ENCODE measurements around the gene CDIPT. TPM values are rescaled to one million over a fixed set of nuclear protein-coding genes. Genes with fewer than 3 reads are reported as not detected.
"Not testable (repeated sequence)": the region's sequence is repeated elsewhere in the genome, so short reads cannot be mapped to it uniquely, and the experiment has no call there.

The CDIPT gene
- total RNA-seq, 1 donor from 2014 or later, result 85.0 TPM

DNA sequence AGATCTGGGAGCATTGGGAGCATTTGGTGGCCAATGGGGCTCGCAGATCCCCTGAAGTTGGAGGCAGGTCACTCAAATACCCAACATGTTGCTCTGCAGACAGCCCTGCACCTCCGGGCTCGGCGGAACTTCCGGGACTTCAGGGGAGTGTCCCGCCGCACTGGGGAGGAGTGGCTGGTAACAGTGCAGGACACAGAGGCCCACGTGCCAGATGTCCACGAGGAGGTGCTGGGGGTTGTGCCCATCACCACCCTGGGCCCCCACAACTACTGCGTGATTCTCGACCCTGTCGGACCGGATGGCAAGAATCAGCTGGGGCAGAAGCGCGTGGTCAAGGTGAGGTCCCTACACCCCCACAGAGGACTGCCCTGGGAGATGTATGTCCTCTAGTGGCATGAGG lies 26.4 kb downstream of the CDIPT start:
- H3K27ac Mint-ChIP-seq (ENCODE audit: unreplicated experiment), result no peak overlapping the region
- H3K9me3 Mint-ChIP-seq (ENCODE audit: unreplicated experiment), result no peaks in the 10 kb centered on the region
- TF ChIP-seq, protein P1, sequence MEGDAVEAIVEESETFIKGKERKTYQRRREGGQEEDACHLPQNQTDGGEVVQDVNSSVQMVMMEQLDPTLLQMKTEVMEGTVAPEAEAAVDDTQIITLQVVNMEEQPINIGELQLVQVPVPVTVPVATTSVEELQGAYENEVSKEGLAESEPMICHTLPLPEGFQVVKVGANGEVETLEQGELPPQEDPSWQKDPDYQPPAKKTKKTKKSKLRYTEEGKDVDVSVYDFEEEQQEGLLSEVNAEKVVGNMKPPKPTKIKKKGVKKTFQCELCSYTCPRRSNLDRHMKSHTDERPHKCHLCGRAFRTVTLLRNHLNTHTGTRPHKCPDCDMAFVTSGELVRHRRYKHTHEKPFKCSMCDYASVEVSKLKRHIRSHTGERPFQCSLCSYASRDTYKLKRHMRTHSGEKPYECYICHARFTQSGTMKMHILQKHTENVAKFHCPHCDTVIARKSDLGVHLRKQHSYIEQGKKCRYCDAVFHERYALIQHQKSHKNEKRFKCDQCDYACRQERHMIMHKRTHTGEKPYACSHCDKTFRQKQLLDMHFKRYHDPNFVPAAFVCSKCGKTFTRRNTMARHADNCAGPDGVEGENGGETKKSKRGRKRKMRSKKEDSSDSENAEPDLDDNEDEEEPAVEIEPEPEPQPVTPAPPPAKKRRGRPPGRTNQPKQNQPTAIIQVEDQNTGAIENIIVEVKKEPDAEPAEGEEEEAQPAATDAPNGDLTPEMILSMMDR (IDR thresholded peaks at IDR 0.05; ENCODE audit: unreplicated experiment), result no peak
- peaks cover 2% of the 10 kb centered on the region for H3K27me3 Mint-ChIP-seq (ENCODE audit: unreplicated experiment)
- H3K36me3 Mint-ChIP-seq (ENCODE audit: low read depth, unreplicated experiment), result no peaks in the 10 kb centered on the region
- no peak for DNase-seq (ENCODE audit: low spot score)
- no peak overlapping the region for H3K4me3 Mint-ChIP-seq (ENCODE audit: unreplicated experiment)
- H3K4me1 Mint-ChIP-seq (ENCODE audit: unreplicated experiment), result no peaks in the 10 kb centered on the region

DNA sequence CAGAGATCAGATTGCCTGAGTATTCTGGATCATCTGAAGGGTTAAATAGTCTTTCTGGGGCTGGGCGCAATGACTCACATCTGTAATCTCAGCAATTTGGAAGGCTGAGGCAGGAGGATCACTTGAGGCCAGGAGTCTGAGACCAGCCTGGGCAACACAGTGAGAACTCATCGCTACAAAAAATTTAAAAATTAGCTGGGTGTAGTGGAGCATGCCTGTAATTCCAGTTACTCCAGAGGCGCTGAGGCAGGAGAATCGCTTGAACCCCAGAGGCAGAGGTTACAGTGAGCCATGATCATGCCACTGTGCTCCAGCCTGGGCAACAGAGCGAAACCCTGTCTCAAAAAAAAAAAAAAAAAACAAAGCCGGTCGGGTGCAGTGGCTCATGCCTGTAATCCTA lies 27.1 kb downstream of the CDIPT start:
- no peak overlapping the region for H3K27ac Mint-ChIP-seq (ENCODE audit: unreplicated experiment)
- TF ChIP-seq, protein P1 (IDR thresholded peaks at IDR 0.05; ENCODE audit: unreplicated experiment), result no peak
- no peaks in the 10 kb centered on the region for H3K36me3 Mint-ChIP-seq (ENCODE audit: low read depth, unreplicated experiment)
- H3K9me3 Mint-ChIP-seq (ENCODE audit: unreplicated experiment), result no peaks in the 10 kb centered on the region
- no peak for DNase-seq (ENCODE audit: low spot score)
- no peaks in the 10 kb centered on the region for H3K4me1 Mint-ChIP-seq (ENCODE audit: unreplicated experiment)
- peaks cover 2% of the 10 kb centered on the region for H3K27me3 Mint-ChIP-seq (ENCODE audit: unreplicated experiment)
- no peak overlapping the region for H3K4me3 Mint-ChIP-seq (ENCODE audit: unreplicated experiment)

DNA sequence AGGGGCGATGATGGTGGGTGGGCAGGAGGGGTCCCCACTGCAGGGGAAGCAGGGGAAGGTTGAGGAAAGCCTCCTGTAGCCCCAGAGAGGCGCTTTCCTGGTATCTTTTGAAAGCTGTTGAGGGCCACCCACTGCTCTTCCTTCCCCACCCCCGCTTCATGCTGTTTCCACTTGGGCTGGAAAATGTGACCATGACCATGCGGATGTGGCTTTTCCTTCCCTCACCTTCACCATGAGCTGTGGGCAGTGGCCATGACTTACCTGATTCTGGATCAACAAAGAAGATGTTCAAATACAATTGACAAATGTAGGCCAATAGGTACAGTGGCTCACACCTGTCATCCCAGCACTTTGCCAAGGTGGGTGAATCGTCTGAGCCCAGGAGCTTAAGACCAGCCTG lies 28.9 kb downstream of the CDIPT start:
- H3K27ac Mint-ChIP-seq (ENCODE audit: unreplicated experiment), result no peak overlapping the region
- DNase-seq (ENCODE audit: low spot score), result no peak
- H3K27me3 Mint-ChIP-seq (ENCODE audit: unreplicated experiment), result peaks cover 2% of the 10 kb centered on the region
- TF ChIP-seq, protein P1 (IDR thresholded peaks at IDR 0.05; ENCODE audit: unreplicated experiment), result no peak
- no peaks in the 10 kb centered on the region for H3K36me3 Mint-ChIP-seq (ENCODE audit: low read depth, unreplicated experiment)
- no peak overlapping the region for H3K4me3 Mint-ChIP-seq (ENCODE audit: unreplicated experiment)
- H3K4me1 Mint-ChIP-seq (ENCODE audit: unreplicated experiment), result no peaks in the 10 kb centered on the region
- H3K9me3 Mint-ChIP-seq (ENCODE audit: unreplicated experiment), result no peaks in the 10 kb centered on the region

DNA sequence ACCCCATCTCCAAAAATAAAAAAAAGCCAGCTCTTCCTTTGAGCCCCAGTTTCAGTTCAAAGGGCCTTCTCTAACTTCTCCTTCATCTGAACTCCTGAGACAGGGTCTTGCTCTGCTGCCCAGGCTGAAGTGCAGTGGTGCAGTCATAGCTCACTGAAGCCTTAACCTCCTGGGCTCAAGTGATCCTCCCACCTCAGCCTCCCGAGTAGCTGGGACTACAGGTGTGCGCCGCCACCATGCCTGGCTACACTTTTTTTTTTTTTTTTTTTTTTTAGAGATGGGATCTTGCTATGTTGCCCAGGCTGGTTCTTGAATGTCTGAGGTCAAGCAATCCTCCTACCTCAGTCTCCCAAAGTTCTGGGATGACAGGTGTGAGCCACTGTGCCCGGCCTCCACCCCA lies 29.8 kb downstream of the CDIPT start:
- H3K36me3 Mint-ChIP-seq (ENCODE audit: low read depth, unreplicated experiment); H3K4me1 Mint-ChIP-seq (ENCODE audit: unreplicated experiment); DNase-seq (ENCODE audit: low spot score); H3K27me3 Mint-ChIP-seq (ENCODE audit: unreplicated experiment); H3K4me3 Mint-ChIP-seq (ENCODE audit: unreplicated experiment); H3K9me3 Mint-ChIP-seq (ENCODE audit: unreplicated experiment); H3K27ac Mint-ChIP-seq (ENCODE audit: unreplicated experiment): not testable (repeated sequence)

DNA sequence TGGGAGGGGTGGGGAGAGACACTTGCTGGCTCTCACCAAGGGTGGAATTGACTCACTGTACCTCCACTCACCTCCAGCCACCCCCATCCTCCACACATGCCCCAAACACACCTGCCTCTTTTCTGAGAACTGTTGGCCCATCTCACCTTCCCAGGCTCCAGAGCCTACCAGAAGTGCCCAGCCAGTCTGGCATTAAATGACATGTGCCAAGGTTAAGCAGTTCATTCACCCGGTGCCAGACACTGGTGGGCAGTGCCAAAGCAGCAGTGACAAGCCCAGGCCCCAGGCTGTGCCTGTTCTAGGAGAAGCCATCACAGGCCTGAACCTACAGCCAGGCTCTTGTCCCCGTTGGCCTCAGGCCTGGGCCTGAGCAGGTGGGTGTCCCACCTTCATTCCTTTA lies 31.5 kb downstream of the CDIPT start:
- Mint-ChIP-seq H3K4me3 (ENCODE audit: unreplicated experiment) (no peak overlapping the region), H3K4me1 (ENCODE audit: unreplicated experiment) (no peaks in the 10 kb centered on the region), H3K27me3 (ENCODE audit: unreplicated experiment) (peaks cover 5% of the 10 kb centered on the region)

More for the DNA sequence above, 31.5 kb downstream of the CDIPT start:
- H3K27ac Mint-ChIP-seq (ENCODE audit: unreplicated experiment), result no peak overlapping the region
- DNase-seq (ENCODE audit: low spot score), result no peak
- H3K36me3 Mint-ChIP-seq (ENCODE audit: low read depth, unreplicated experiment), result no peaks in the 10 kb centered on the region
- TF ChIP-seq, protein P1 (IDR thresholded peaks at IDR 0.05; ENCODE audit: unreplicated experiment), result no peak
- H3K9me3 Mint-ChIP-seq (ENCODE audit: unreplicated experiment), result no peaks in the 10 kb centered on the region
